Suppressor macrophage (primary cell): Measurements from ENCODE around the gene MYRF.

Experiments
- DNase-seq, 4 experiments: peaks; one replicate each; pipeline ENCODE4 v3.0.0-alpha.2; 2020 to 2022

The MYRF gene

DNA sequence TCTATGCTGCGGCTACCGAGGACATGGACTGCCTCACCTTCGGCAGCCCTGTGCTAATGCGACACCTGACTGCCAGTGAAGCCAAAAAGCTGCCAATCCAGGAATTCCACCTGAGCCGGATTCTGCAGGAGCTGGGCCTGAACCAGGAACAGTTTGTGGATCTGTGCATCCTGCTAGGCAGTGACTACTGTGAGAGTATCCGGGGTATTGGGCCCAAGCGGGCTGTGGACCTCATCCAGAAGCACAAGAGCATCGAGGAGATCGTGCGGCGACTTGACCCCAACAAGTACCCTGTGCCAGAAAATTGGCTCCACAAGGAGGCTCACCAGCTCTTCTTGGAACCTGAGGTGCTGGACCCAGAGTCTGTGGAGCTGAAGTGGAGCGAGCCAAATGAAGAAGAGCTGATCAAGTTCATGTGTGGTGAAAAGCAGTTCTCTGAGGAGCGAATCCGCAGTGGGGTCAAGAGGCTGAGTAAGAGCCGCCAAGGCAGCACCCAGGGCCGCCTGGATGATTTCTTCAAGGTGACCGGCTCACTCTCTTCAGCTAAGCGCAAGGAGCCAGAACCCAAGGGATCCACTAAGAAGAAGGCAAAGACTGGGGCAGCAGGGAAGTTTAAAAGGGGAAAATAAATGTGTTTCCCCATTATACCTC, 43.6 kb downstream of the MYRF start:
- no peak for DNase-seq

DNA sequence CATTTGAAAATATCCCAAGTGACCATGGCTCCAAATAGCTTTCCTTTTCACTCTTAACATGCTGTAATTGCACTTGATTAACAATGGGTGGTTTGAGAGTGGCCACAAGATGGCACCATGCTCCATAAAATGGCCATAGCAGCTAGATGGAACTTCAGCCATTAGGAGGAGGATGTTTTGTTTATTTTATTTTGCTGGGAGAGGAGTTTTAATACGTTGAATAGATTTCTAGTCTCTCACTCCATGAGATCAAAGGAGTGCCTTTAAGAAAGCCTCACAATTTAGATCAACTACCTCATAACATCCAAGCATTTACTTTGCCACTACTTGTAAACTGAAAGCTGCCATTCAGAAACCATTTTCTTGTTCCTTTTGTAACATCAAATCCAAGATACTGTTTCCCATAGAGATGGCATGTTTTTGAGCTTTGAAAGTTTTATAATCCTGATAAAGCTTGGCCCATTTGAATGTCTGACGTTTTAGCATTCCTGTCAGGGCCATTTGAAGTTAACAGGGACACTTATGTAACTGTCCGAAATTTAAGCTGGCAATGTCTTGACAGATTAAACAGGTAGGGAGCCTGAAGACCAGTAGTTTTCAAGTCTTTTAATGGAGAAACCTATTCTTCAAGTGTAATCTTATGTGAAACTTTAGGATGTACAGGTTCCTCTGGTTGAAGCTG, 45.0 kb downstream of the MYRF start:
- DNase-seq = peak; percentile 85 to 87 (median 86)

DNA sequence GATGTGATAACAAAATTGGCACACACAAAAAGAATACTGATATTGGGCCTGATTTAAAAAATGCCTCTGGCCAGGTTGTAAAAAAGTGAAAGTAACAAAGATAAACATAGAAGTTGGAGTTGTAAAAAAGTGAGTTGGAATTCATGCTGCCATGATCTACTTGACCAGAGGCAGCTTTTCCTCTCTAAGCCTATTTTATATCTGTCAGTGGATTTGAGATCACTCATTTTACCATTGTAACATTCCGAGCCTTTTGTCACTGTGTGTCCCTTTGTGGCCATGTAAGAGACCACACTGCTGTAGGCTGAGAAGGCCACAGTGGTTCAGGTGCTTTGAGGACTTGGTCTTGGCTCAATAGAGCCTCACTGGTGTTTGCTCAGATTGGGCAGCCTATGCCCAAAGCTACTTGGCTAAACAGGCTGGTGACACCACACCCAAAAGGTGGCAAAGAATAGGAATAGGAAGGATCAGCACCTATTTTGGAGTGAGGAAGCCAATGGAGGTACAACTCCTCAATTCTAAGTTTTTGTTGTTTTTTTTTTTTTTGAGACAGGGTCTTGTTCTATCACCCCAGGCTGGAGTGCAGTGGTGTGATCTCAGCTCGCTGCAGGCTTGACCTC, 47.3 kb downstream of the MYRF start:
- DNase-seq = no peak

DNA sequence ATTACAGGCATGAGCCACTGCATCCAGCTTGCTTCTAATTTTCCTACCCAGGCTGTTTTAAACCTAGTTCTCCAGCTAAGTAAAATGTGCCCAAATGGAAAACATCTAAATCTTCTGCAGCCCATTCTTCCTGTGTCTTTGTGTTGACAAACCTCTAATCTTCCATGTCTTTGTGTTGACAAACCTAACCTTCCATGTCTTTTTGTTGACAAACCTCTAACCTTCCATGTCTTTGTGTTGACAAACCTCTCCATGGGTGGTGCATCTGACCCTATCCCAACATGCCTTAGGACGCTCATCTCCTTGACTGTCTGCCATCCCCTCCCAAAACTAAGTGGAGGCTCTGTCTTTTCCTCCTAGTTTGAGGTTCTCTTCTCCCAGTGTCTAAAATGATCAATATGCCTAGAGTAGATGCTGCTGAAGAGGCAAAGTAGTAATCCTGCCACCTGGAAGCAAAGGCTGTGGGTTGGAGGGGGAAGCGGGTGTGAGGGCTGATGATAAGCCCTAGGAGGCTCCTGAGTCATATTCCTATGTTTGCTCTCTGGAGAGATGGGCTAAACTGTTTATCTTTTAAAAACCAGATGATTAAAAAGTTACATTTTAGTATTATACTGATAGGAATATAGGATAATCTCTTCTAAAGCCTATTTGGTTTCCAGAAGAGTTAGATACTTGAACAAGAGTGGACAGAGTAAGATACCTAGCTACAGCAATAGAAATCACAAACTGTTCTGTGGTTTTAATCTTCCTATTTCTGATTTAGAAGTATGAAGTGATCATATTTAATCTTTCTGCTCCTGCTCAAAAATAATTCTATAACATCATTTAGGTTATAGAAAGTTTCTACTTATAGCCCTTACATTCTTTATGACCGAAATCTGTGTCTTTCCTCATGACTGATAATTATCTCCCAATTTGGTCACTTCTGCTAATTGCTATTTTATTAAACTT, 48.2 kb downstream of the MYRF start:
- DNase-seq = no peak

DNA sequence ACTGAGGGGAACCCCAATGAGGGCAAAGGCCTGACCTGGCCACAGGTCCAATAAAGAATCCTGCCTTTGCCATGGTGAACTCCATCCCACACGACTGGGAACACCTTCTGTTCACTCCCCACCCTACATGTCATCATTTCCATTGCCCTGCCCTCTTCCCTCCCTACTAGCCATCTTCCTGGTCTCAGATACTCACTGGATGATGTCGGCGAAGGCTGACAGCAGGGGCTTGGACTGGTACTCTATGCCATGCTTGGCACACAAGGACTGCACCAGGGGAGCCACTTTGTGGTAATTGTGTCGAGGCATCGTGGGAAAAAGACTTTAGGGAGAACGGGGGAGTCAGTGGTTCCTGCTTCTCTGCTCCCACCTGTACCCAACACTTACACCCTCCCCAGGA, 50.2 kb downstream of the MYRF start:
- DNase-seq = no peak

DNA sequence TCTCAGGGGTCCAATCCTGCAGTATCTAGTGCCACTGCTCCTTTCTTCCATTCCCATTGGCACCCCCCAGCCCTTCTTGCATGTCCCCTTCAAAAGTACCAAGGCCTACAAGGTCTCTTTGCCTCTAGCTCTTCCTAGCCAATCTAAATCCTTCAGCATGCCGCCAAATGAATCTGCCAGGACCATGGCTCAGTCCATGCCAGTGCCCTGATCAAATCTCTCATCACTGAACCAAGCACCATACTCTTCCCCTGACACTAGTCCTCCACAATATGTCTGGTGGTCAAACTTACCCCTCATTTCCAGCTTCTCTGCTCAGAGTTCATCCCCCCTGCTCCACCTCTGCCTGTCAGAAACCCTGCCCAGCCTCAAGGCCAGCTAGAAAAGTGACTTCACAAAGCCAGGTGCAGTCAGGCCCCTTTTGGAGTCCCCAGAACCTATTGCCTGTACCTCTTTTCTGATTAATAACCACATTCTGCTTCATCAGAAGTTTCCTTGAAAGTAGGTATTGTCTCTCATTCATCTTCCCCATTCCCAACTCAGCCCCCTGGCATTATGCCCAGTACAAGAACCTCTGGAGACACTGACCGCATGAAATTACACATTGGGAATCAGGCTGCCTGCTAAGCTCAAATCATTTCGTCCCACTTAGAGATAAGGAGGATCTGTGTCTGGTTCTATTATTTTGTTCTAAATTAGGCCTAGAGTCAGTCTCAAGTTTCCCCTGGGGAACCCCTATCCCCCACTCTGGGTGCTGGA, 51.6 kb downstream of the MYRF start:
- no peak for DNase-seq

DNA sequence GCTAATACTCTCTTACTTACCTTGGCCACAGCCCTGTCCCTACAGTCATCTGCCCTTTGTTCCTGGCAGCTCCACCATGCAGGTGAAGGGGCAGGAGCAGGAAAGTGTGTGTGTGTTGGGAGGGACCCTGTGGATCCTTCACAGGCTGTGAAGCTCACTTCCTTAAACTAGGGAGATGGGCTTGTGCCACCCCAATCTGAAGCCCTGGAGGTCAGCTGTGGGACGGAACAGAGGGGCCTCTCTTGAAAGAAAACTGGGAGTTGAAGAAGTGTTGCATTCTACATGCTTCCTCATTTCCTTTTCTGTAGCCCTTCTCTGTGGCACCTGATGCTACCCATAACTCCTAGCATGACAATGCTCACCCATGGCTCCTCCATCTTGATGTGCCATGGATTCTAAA, 52.7 kb downstream of the MYRF start:
- no peak for DNase-seq

DNA sequence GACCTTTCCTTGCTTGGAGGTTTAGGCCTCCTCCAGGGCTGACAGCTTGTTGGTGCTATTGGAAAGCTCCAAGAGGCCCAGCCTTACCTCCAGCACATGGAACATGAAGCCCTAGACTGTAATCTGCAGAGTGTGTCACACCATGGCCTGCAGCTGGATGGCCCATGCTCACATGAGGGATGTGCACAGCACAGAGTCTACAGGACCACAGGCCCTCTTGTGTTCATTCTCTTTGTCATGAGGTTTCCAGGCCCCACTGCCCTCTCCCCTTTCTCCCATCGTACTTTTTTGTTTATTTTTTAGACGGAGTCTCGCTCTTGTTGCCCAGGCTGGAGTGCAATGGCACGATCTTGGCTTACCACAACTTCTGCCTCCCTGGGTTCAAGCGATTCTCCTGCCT, 54.3 kb downstream of the MYRF start:
- no peak for DNase-seq

DNA sequence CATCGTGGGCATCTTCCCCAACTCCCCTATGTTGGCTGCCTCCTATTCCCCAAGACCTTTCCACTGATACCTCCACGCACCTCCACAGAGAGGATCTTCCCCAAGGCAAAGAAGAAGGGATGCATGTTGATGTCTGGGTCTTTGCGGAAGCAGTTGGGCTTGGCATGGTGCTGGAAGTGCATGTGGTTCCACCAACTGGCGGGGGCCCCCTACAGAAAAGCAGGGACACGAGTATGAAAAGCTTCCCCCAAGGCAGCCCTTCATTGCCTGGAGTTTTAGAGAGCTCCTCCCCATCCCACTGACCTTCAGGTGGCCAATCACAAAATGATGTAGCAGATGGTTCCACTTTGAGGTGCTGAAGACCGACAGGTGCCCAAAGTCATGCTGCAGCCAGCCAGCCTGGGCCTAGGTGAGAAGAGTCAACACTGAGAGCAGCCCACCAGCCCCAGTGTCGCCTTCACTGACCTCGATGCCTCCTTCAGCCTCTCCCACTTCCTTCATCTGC, 58.3 kb downstream of the MYRF start:
- DNase-seq = no peak

DNA sequence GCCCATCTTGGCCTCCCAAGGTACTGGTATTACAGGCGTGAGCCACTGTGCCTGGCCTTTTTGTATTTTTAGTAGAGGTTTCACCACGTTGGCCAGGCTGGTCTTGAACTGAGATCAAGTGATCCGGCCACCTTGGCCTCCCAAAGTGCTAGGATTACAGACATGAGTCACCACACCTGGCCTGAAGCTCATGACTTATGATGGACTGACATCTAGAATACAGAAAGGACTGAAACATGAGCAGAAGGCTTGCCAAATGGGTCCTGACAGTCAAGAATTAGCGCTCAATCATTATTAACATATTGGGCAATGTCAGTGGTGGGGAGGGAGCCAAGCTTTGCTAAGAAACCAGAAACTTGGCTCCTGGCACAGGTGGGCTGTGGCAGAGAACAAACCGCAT, 59.4 kb downstream of the MYRF start:
- no peak for DNase-seq

DNA sequence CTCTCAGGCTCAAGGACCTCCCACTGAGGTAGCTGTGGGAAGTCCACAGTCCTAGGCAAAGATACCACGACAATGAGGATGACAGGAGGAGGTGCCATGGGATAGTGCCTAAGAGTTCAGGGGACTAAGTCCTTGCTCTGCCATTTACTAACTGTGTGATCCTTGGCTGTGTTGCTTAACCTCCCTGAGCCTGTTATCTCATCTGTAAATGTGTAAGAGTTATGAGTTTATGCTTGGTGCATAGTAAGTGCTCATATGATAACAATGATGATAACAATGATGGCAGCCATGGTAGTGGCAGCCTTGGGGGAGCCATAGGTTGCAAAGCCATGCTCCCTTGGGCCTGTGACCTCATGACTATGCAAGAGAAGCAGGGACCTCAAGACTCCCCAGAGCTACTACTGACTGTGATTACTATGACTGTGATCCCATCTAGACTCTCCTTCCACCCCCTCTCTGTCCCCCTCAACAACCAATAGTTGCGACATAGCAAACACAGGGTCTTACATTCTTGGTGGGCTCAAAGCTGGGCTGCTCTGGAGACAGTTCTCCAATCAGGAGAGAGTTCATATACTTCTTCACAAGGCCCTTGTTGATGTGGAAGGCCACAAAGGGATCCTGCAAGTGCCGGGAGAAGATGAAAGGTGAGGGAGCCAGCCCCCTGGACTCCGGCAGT, 60.4 kb downstream of the MYRF start:
- no peak for DNase-seq

DNA sequence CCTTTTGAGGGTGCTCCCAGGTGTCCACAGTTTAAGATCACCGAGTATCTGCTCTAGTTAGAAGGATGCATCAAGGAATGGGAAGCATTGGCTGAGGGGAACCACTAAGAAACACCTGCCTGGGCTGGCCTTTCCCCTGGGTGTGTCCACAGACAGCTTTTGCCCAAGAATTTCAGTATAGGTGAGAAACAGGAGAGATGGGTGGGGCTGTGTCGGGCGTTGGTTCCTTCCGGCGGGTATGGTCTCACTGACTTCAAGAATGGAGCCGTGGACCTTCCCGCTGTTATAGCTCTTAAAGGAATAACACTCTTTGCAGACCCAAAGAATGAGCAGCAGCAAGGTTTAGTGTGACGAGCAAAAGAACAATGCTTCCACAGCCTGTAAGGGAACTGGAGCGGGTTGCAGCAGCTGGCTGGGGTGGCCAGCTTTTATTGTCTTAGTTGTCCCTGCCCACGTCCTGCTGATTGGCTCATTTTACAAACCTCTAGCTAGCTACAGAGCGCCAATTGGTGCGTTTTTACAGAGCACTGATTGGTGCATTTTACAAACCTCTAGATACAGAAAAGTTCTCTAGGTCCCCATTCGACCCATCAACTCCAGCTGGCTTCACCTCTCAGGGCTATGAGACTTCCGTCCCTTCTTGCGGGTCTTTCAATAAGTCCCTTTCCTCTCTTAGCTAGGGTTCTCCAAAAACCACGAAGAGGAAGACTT, 62.0 kb downstream of the MYRF start:
- DNase-seq = peak; percentile 57 to 74 (median 74)

DNA sequence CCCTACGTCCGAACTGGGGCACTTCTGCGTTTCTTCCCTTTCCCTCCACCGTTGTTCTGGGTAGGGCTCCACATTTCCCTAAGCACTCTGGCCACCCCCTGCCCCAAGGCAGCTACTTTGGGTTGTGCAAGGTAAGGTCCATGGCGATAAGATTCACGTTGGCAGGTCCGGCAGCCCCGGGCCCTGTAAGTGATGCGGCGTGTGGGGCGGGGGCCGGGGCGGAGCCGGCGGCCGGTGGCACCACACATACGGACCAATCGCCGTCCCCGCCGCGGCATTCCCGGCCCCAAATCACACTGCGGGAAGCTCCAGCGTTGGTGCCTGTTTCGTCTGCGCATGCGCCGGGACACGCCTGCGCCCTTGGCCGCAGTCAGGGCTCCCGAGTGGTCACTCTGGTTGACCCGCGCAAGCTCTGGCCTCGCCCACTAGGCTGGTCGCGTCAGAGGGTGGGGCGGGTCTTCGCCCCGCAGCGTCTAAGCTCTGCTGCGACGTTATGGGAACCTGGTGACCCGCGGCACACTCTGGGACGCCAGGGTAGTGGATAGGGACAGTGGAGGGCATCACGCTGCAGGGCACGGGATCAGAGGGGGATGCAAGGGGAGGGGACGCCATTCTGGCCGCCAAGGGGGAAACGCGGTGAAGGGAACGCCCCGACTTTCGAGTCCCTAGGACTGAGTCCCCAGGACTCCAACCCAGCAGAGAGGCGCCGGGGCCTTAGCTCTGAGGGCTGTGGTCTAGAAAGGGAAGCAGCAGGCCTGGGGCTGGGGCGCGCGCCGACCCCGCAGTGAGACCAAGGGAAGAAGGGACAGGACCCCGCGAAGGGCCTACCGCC, 62.7 kb downstream of the MYRF start:
- peak; percentile 99 to 100 (median 100) for DNase-seq

DNA sequence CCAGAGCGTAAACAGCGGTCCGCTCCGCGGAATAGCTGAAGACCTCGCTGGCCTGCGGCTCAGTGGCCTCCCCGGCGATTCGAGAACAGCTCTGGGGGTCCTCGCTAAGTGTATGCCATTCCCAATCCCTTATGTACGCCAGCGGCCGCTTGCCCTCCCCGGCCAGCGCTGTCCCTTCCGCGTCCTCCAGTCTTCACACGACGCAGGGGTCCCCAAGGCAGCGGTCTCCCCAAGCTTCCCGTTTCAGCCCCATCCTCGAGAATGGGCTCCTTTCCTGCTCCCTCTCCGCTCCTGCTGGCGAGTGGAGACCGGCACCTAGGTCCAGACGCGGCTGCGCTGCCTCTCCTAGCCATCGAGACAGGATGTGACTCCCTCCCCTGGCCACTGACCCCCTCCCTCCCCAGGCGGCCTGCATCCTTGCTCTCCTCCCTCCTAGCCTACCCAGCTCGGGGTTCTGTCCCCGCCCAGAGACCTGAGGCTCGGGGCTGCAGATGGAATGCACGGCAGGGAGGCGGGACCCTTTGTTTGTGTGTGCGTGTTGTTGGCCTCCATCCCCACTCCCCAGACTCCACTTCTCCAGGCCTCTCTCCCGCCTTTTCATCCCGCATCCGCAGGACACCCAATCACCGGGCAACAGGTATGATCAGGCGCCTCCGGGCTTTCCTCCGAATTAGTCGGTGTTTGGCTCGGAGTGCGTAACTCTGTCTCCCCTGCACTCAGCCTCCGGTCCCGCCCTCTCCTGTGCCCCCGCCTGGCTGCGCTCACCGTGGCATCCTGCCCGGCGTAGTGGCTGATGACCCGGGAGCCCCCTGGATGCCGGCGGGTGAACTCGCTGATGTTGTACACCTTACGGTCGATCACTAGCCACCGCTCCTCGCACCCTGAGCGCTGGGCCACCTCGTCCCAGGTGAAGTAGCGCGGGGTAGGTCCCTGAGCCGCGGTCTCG, 63.6 kb downstream of the MYRF start:
- DNase-seq = peak; percentile 48 to 72 (median 62)

DNA sequence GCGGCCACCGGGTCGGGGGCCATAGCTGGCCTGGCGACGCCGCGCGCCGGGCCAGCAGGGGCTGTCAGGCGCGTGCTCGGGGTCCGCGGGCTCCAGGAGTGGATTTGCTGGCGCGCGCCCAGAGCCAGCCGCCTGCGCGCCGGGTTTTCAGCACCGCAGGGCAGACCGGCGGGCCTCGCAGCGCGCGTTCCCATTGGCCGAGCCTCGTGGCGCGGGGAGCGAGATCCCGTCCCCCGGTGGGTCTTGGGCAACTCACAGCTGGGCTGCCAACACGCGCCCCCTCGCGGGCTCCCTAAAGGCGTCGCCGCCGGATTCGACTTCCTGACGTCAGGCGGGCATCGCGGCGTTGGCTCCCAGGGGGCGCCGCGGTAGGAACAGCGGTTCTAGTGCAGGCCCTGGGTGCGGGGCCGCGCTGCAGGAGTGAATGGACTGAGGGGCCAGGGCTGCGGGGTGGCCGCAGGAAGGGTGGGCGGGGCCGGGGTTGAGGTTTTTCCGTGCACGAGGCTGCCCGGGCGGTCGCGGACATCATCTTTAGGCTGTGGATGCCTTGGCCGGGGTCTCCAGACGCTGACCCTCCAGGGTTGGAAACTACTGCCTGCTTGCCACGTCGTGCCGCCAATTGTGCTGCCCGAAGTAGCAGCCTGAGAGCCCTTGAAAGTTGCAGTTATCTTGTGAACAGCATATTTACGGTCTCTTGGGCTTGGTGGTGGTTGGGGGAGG, 64.5 kb downstream of the MYRF start, which contains the start of gene FADS1:
Gene FADS1, minus strand, starts transcription at position 268 of the 720 bp plus-strand sequence. Its CDS starts 74 bp downstream, at position 194.
- DNase-seq = peak; percentile 98 to 100 (median 99)

DNA sequence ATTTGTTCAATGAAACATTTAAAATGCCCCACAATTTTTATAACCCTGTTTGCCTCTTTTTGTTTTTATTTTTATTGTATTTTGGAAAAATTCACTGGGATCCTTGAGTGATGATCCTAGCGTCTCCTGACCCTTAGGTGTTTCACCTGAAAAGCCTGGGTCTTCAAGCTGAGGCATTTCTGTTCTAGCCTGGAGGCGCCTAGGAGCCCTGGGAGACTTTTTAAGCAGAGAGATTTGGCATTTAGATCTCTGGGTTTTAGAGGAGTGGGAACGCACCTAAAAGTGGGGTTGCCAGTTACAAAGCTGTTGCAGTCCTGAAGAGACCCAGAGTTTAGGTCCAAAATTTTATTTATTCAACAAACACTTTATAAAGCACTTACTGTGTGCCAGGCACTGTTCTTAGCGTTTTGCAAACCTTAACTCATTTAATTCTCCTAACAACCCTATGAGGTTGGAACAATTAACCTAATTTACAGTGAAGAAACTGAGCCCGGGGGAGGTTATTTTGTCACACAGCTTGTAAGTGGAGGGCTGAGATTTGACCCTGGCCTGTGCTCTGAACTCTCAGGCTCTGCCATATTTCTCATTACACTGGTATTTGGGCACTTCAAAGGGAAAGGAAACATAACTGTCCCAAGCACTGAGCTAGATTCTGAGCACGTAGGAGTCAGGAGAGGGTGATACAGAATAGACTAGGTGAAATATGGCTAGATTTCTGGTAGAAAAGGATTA, 65.2 kb downstream of the MYRF start:
- DNase-seq = no peak

DNA sequence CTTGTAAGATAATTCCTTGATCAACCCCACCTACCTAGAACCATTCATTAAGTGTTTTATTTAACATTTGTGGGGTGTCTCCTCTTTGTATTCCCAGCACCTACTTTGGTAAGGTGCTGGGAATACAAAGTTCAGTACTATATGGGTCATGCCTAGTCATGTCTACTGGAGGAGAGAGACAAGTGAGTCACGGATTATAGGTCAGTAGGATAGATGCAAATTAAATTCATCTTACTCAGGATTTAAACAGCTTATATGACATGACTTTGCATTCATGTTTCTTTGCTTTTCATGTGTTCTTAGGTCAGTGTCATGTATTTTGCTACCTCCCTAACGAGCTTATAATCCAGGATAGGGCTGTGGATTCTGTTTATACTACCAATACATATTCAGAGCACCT, 67.7 kb downstream of the MYRF start:
- DNase-seq = no peak
